OCI-LY3 (cell line): Measurements from ENCODE around the gene CPEB1.
A peak's percentile ranks its signal among the peaks of the same experiment; 100 is the strongest.

Source experiments
- H2AFZ ChIP-seq: fragments of 200-600, 300-600 bp; shearing (Covaris generic); 2 replicates; pipeline ENCODE4 v1.6.0; 2014; ENCODE audit warnings: antibody characterized with exemption, low read depth, low read length
- H3K27ac ChIP-seq: fragments of 200-600, 300-600 bp; sonication (generic); 2 replicates; pipeline ENCODE4 v1.5.1; 2014; ENCODE audit warnings: mild to moderate bottlenecking, low read length, moderate library complexity, mixed read lengths
- H3K27me3 ChIP-seq: fragments of 200-600, 300-600 bp; sonication (generic); 2 replicates; pipeline ENCODE4 v1.6.1; 2014; ENCODE audit warnings: low read depth, low read length, mixed read lengths
- H3K36me3 ChIP-seq: fragments of 200-600, 300-600 bp; sonication (generic); replicated peaks from 2 replicates; pipeline ENCODE3; 2014; ENCODE audit warnings: low read depth, low read length, mixed read lengths
- H3K4me1 ChIP-seq: fragments of 300-600, 200-600 bp; sonication (generic); 2 replicates; pipeline ENCODE4 v1.6.1; 2014; ENCODE audit warnings: low read length, mixed read lengths
- H3K4me2 ChIP-seq: fragments of 200-600, 300-600 bp; sonication (generic); 2 replicates; pipeline ENCODE4 v1.6.1; 2014; ENCODE audit warnings: low read length, mixed read lengths
- H3K4me3 ChIP-seq: fragments of 300-600, 200-600 bp; sonication (generic); 2 replicates; pipeline ENCODE4 v1.5.1; 2014; ENCODE audit warnings: antibody characterized with exemption, mild to moderate bottlenecking, low read length, moderate library complexity
- H3K79me2 ChIP-seq: fragments of 300-600, 200-600 bp; shearing (Covaris generic); 2 replicates; pipeline ENCODE4 v1.6.1; 2014; ENCODE audit warnings: mild to moderate bottlenecking, low read length, mixed read lengths
- H3K9ac ChIP-seq: fragments of 300-600, 200-600 bp; shearing (Covaris generic); 2 replicates; pipeline ENCODE4 v1.6.0; 2014; ENCODE audit warnings: mild to moderate bottlenecking, low read length, moderate library complexity
- H3K9me3 ChIP-seq: fragments of 200-600, 300-600 bp; shearing (Covaris generic); 2 replicates; pipeline ENCODE4 v1.6.1; 2014; ENCODE audit warnings: low read length, mixed read lengths; ENCODE audit not compliant: insufficient read depth
- H4K20me1 ChIP-seq: fragments of 200-600, 300-600 bp; sonication (generic); 2 replicates; pipeline ENCODE4 v1.6.1; 2016; ENCODE audit warnings: low read length, mixed read lengths; ENCODE audit not compliant: insufficient read depth
- CTCF ChIP-seq: fragments of 200-600, 300-600 bp; sonication (generic); IDR thresholded peaks from 2 replicates; pipeline ENCODE4 v1.5.1; 2014; ENCODE audit warnings: antibody characterized with exemption, low read length, low read depth
- EZH2phosphoT487 ChIP-seq: fragments of 200-600 bp; shearing (Covaris generic); IDR thresholded peaks from 2 replicates; pipeline ENCODE4 v1.6.1; 2018; ENCODE audit warnings: antibody characterized with exemption, mixed run types, low read depth

CPEB1 gene

DNA sequence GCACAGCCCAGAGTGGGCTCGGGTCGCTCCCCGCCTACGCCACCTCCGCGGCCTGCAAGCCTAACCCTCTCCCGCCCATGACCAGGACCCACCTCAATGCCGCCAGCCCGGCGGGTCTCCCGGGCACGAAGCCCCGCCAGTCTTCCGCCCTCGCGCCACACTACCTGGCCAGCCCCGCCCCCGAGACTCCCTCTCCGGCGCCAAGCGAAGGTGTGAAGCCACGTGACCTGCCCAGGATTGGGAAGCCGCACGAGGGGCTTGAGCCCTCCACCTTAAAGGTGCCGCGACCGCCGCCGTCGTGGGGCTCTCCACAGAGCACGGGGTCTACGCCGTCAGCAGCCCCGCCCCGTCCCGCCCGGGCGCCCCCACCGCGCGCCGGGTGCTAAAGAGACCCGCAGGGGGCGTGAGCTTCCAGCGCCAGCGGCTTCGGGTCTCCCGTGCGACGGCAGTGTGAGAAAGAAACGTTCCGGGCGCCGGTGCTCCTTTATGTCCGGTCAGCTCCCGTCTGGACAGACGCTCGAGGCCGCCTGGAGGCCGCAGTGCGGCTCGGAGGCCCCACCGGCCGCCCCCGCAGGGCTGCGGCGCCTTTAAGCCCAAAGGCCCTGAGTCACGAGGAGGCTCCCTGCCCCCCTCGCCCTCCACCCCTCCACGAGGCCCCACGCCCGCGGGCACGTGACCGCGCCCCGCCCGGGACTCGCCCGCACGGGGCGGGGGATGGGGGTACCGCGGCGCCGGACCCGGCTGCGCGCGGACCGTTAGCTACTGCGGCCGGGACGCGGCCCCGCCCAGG lies at the start of gene CPEB1:
TSS of gene CPEB1 (minus strand) at position 319 of the 790 bp plus-strand sequence. CDS start 18,904 bp downstream, outside the sequence.
- 0 out of 2 replicates have a peak, but pooled peaks cover 3% of the 10 kb centered on the region for H4K20me1 ChIP-seq
- peak within 1 kb of the TSS; percentile 74 for H3K4me3 ChIP-seq
- peak within 1 kb of the TSS; percentile 47 for H3K4me2 ChIP-seq
- no peaks in the 10 kb centered on the region for H3K36me3 ChIP-seq
- H3K27me3 ChIP-seq: peaks cover 13% of the 10 kb centered on the region
- H3K9ac ChIP-seq: peak within 1 kb of the TSS; percentile 11; the same call in 1 of the 2 replicates
- no peak within 1 kb of the TSS for H3K27ac ChIP-seq
- no peaks in the 10 kb centered on the region for H3K9me3 ChIP-seq
- H3K79me2 ChIP-seq: no peaks in the 10 kb centered on the region
- H2AFZ ChIP-seq: no peak within 1 kb of the TSS
- no peak for TF ChIP-seq EZH2phosphoT487
- TF ChIP-seq CTCF: no peak
- no peaks in the 10 kb centered on the region for H3K4me1 ChIP-seq

DNA sequence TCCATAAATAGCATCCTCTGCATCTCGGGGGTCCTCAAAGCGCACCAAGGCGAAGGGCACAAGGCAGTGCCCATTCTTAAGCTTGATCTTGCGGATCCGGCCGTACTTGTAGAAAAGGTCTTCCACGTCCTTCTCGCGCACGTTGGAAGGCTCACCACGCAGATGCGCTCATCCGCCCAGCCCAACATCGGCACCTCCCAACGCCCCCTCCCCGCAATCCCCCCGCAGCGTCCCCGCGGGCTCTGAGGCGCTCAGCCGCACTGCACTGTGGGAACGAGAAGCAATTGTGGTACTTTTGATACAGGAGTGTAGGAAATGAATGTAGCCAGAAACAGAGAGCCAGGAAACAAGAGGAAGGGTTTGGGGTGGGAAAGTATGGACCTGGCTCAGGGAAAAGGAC lies 45.0 kb upstream of the CPEB1 start:
- TF ChIP-seq CTCF: no peak
- no peak for TF ChIP-seq EZH2phosphoT487
- Histone ChIP-seq H3K9ac (no peak overlapping the region), H3K27me3 (no peaks in the 10 kb centered on the region), H3K27ac (no peak overlapping the region), H3K9me3 (no peaks in the 10 kb centered on the region), H3K4me2 (no peak overlapping the region), H3K4me1 (no peaks in the 10 kb centered on the region), H3K36me3 (no peaks in the 10 kb centered on the region), H3K79me2 (no peaks in the 10 kb centered on the region), H4K20me1 (no peaks in the 10 kb centered on the region), H2AFZ (no peak overlapping the region), H3K4me3 (no peak overlapping the region)

- no peak overlapping the region for H3K4me3 ChIP-seq
- no peak overlapping the region for H3K9ac ChIP-seq
- no peaks in the 10 kb centered on the region for H4K20me1 ChIP-seq
- H3K27ac ChIP-seq: no peak overlapping the region
- H3K36me3 ChIP-seq: no peaks in the 10 kb centered on the region
- no peaks in the 10 kb centered on the region for H3K4me1 ChIP-seq
- TF ChIP-seq CTCF (no peak), EZH2phosphoT487 (no peak)
- H3K9me3 ChIP-seq: no peaks in the 10 kb centered on the region
- no peaks in the 10 kb centered on the region for H3K79me2 ChIP-seq
- no peak overlapping the region for H3K4me2 ChIP-seq
- no peak overlapping the region for H2AFZ ChIP-seq
- no peaks in the 10 kb centered on the region for H3K27me3 ChIP-seq
These were observed 42.0 kb upstream of the CPEB1 start for GRCh38 chr15:82689147-82689546.

- TF ChIP-seq CTCF (no peak), EZH2phosphoT487 (no peak)
- no peaks in the 10 kb centered on the region for H3K9me3 ChIP-seq
- H3K4me2 ChIP-seq: no peak overlapping the region
- H3K27ac ChIP-seq: no peak overlapping the region
- no peak overlapping the region for H3K4me3 ChIP-seq
- H3K27me3 ChIP-seq: no peaks in the 10 kb centered on the region
- H3K9ac ChIP-seq: no peak overlapping the region
- no peaks in the 10 kb centered on the region for H3K79me2 ChIP-seq
- no peaks in the 10 kb centered on the region for H4K20me1 ChIP-seq
- no peak overlapping the region for H2AFZ ChIP-seq
- H3K4me1 ChIP-seq: no peaks in the 10 kb centered on the region
- no peaks in the 10 kb centered on the region for H3K36me3 ChIP-seq
These were observed 41.5 kb upstream of the CPEB1 start for GRCh38 chr15:82688691-82689090.
